OCI-LY1 (cell line): ENCODE measurements around the gene CRYAA.
"Not testable (repeated sequence)": the region's sequence is repeated elsewhere in the genome, so short reads cannot be mapped to it uniquely, and the experiment has no call there.

Experiments used
- H2AFZ ChIP-seq: fragments of 200-600 bp; sonication (generic), shearing (Covaris generic); 2 replicates; pipeline ENCODE4 v1.6.0; 2014; ENCODE audit warnings: antibody characterized with exemption, mild to moderate bottlenecking, low read length
- H3F3A ChIP-seq: fragments of 200-600 bp; sonication (generic), shearing (Covaris generic); 2 replicates; pipeline ENCODE4 v1.6.0; 2014; ENCODE audit warnings: mild to moderate bottlenecking, antibody characterized with exemption, low read length, moderate library complexity; ENCODE audit not compliant: insufficient read depth
- H3K27ac ChIP-seq: fragments of 200-600 bp; sonication (generic); 2 replicates; pipeline ENCODE4 v1.5.1; 2014; ENCODE audit warnings: low read length, mixed run types, mild to moderate bottlenecking, low read depth; ENCODE audit not compliant: poor library complexity, severe bottlenecking
- H3K27me3 ChIP-seq: fragments of 200-600 bp; sonication (generic); 2 replicates; pipeline ENCODE4 v1.6.0; 2014; ENCODE audit warnings: antibody characterized with exemption, mild to moderate bottlenecking, low read length, moderate library complexity; ENCODE audit not compliant: insufficient read depth
- H3K36me3 ChIP-seq: fragments of 200-600 bp; sonication (generic); 2 replicates; pipeline ENCODE4 v1.6.1; 2014; ENCODE audit warnings: mild to moderate bottlenecking, antibody characterized with exemption, low read length, moderate library complexity, mixed read lengths; ENCODE audit not compliant: insufficient read depth
- H3K4me1 ChIP-seq: fragments of 200-600 bp; sonication (generic); 2 replicates; pipeline ENCODE4 v1.5.1; 2014; ENCODE audit warnings: mild to moderate bottlenecking, low read length, moderate library complexity; ENCODE audit not compliant: insufficient read depth, severe bottlenecking
- H3K4me2 ChIP-seq: fragments of 200-600 bp; sonication (generic), shearing (Covaris generic); 2 replicates; pipeline ENCODE4 v1.6.1; 2014; ENCODE audit warnings: low read length
- H3K4me3 ChIP-seq: fragments of 200-600 bp; sonication (generic); 2 replicates; pipeline ENCODE4 v1.5.1; 2014; ENCODE audit warnings: low read length, low read depth, mild to moderate bottlenecking, mixed read lengths; ENCODE audit not compliant: poor library complexity, severe bottlenecking
- H3K79me2 ChIP-seq: fragments of 200-600 bp; shearing (Covaris generic); 2 replicates; pipeline ENCODE4 v1.6.1; 2016; ENCODE audit warnings: mixed run types, low read length, mixed read lengths; ENCODE audit not compliant: insufficient read depth
- H3K9ac ChIP-seq: fragments of 200-600 bp; sonication (generic), shearing (Covaris generic); 2 replicates; pipeline ENCODE4 v1.6.1; 2014; ENCODE audit warnings: mild to moderate bottlenecking, low read length, mixed read lengths
- H3K9me2 ChIP-seq: fragments of 200-600 bp; sonication (generic), shearing (Covaris generic); 2 replicates; pipeline ENCODE4 v1.6.1; 2014; ENCODE audit warnings: low read depth, mild to moderate bottlenecking, low read length, mixed read lengths
- H3K9me3 ChIP-seq: fragments of 200-600 bp; shearing (Covaris generic); 2 replicates; pipeline ENCODE4 v1.6.1; 2014; ENCODE audit warnings: low read length, mixed read lengths
- H4K20me1 ChIP-seq: fragments of 200-600 bp; sonication (generic), shearing (Covaris generic); 2 replicates; pipeline ENCODE4 v1.6.0; 2016; ENCODE audit warnings: mild to moderate bottlenecking, low read length; ENCODE audit not compliant: insufficient read depth
- CTCF ChIP-seq: fragments of 200-600 bp; sonication (generic), shearing (Covaris generic); IDR thresholded peaks from 2 replicates; pipeline ENCODE4 v1.5.1; 2017; ENCODE audit warnings: mild to moderate bottlenecking, antibody characterized with exemption, low read length, moderate library complexity, mixed read lengths
- EZH2 ChIP-seq: fragments of 200-600 bp; sonication (generic), shearing (Covaris generic); IDR thresholded peaks from 2 replicates; pipeline ENCODE4 v1.8.0; 2017; ENCODE audit warnings: borderline replicate concordance, mixed run types, mild to moderate bottlenecking, antibody characterized with exemption, low read length, moderate library complexity, mixed read lengths

Gene CRYAA

DNA sequence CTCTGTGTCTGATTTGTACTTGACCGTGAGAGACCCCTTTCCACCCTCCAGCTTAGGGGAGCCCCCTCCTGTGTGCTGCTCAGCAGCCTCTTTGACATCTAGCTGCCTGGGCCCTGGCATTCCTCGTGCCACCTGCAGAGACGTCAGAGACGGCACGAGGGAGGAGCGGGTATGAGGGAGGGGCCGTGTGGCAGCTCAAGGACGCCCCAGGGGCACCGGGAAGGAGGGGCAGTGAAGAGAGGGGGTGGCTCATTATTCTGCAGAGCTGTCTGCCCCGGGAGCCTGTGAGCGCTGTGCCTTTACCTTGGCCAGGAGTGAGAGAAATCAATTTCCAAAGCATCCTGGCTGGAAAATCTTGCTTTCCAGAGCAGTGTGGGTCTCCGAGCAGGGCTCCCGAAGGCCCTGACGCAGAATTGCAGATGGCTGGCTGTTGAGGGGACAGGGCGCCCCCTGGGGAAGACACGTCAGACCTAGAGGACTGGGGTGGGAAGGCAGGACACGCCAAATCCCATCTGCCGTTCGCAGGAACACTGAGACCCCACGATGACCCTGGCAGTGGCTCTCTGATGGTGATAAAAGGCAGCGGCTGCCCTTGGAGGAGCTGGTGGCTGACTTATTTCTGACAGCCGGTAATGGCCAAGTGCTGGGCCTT lies 9.5 kb downstream of the CRYAA start:
- H4K20me1 ChIP-seq, H3K27ac ChIP-seq, H3K36me3 ChIP-seq, H3F3A ChIP-seq, H3K27me3 ChIP-seq, H3K4me2 ChIP-seq, H2AFZ ChIP-seq, H3K9ac ChIP-seq, H3K9me3 ChIP-seq, H3K79me2 ChIP-seq, H3K4me3 ChIP-seq, H3K4me1 ChIP-seq, H3K9me2 ChIP-seq: not testable (repeated sequence)

- H3F3A ChIP-seq, H3K4me3 ChIP-seq, H3K4me1 ChIP-seq, H3K9me3 ChIP-seq, H3K9ac ChIP-seq, H3K79me2 ChIP-seq, H3K4me2 ChIP-seq, H3K9me2 ChIP-seq, H4K20me1 ChIP-seq, H2AFZ ChIP-seq, H3K36me3 ChIP-seq, H3K27ac ChIP-seq, H3K27me3 ChIP-seq: not testable (repeated sequence)
These were observed 12.2 kb downstream of the CRYAA start for GRCh38 chr21:43181033-43181432.

DNA sequence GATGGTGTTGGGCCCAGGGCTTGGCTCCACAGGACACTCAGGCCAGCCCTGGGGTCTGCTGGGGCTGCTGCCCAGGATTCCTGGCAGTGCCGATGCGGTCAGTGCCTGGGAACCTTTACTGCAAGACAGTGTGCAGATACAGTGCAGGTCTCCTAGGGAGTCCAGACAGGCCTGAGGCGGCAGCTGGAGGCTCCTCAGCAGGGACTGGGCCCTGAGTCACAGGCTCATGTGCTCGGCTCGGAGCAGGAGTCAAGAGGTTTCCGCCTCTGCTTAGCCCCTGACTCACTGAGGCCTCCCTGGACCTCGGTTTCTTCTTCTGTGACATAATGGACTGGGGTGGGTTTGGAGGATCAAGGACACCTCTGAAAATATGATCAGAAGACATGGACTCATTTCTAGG lies 18.5 kb downstream of the CRYAA start:
- H2AFZ ChIP-seq, H3K9me2 ChIP-seq: not testable (repeated sequence)

GRCh38 chr21:43187715-43188114 lies 18.9 kb downstream of the CRYAA start:
- no peak overlapping the region for H3K4me2 ChIP-seq

More for the DNA sequence above, 18.5 kb downstream of the CRYAA start:
- H3K27ac ChIP-seq, H3K9me3 ChIP-seq, H3K4me2 ChIP-seq, H3K79me2 ChIP-seq, H4K20me1 ChIP-seq, H3K4me1 ChIP-seq, H3F3A ChIP-seq, H3K36me3 ChIP-seq, H3K27me3 ChIP-seq, H3K4me3 ChIP-seq, H3K9ac ChIP-seq: not testable (repeated sequence)

More at GRCh38 chr21:43187715-43188114, 18.9 kb downstream of the CRYAA start:
- H4K20me1 ChIP-seq: no peaks in the 10 kb centered on the region
- no peaks in the 10 kb centered on the region for H3K4me1 ChIP-seq
- H3K27me3 ChIP-seq: 0 out of 2 replicates have a peak, but pooled peaks cover 3% of the 10 kb centered on the region
- no peaks in the 10 kb centered on the region for H3K79me2 ChIP-seq
- no peak overlapping the region for H3K27ac ChIP-seq
- no peak overlapping the region for H3K4me3 ChIP-seq
- no peaks in the 10 kb centered on the region for H3K9me3 ChIP-seq
- TF ChIP-seq CTCF (no peak), EZH2 (no peak)
- no peak overlapping the region for H2AFZ ChIP-seq
- no peaks in the 10 kb centered on the region for H3F3A ChIP-seq
- no peaks in the 10 kb centered on the region for H3K36me3 ChIP-seq
- H3K9ac ChIP-seq: no peak overlapping the region
- no peaks in the 10 kb centered on the region for H3K9me2 ChIP-seq
